ENCODE measurements around the gene ENTPD2.

GRCh38 chr9:137053944-137054931 lies at the start of gene ENTPD2:
- TF ChIP-seq ESRRA (CRISPR knock-in tag; IDR thresholded peaks at IDR 0.05; ENCODE audit: borderline replicate concordance) = no peak
- TF ChIP-seq, protein P1, sequence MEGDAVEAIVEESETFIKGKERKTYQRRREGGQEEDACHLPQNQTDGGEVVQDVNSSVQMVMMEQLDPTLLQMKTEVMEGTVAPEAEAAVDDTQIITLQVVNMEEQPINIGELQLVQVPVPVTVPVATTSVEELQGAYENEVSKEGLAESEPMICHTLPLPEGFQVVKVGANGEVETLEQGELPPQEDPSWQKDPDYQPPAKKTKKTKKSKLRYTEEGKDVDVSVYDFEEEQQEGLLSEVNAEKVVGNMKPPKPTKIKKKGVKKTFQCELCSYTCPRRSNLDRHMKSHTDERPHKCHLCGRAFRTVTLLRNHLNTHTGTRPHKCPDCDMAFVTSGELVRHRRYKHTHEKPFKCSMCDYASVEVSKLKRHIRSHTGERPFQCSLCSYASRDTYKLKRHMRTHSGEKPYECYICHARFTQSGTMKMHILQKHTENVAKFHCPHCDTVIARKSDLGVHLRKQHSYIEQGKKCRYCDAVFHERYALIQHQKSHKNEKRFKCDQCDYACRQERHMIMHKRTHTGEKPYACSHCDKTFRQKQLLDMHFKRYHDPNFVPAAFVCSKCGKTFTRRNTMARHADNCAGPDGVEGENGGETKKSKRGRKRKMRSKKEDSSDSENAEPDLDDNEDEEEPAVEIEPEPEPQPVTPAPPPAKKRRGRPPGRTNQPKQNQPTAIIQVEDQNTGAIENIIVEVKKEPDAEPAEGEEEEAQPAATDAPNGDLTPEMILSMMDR (IDR thresholded peaks at IDR 0.05) = no peak
- no peak for TF ChIP-seq ZNF416 (CRISPR knock-in tag; IDR thresholded peaks at IDR 0.05)
- no peak for TF ChIP-seq ZNF121 (CRISPR knock-in tag; IDR thresholded peaks at IDR 0.05)
- no peak for TF ChIP-seq MAX (CRISPR knock-in tag; IDR thresholded peaks at IDR 0.05)
- no peak for TF ChIP-seq AFF4 (CRISPR knock-in tag; IDR thresholded peaks at IDR 0.05; ENCODE audit: borderline replicate concordance)
- TF ChIP-seq, protein P2, sequence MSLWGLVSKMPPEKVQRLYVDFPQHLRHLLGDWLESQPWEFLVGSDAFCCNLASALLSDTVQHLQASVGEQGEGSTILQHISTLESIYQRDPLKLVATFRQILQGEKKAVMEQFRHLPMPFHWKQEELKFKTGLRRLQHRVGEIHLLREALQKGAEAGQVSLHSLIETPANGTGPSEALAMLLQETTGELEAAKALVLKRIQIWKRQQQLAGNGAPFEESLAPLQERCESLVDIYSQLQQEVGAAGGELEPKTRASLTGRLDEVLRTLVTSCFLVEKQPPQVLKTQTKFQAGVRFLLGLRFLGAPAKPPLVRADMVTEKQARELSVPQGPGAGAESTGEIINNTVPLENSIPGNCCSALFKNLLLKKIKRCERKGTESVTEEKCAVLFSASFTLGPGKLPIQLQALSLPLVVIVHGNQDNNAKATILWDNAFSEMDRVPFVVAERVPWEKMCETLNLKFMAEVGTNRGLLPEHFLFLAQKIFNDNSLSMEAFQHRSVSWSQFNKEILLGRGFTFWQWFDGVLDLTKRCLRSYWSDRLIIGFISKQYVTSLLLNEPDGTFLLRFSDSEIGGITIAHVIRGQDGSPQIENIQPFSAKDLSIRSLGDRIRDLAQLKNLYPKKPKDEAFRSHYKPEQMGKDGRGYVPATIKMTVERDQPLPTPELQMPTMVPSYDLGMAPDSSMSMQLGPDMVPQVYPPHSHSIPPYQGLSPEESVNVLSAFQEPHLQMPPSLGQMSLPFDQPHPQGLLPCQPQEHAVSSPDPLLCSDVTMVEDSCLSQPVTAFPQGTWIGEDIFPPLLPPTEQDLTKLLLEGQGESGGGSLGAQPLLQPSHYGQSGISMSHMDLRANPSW (CRISPR knock-in tag; conservative IDR thresholded peaks at IDR 0.05; ENCODE audit: low read depth) = no peak
- no peak for TF ChIP-seq NR2C2 (CRISPR knock-in tag; IDR thresholded peaks at IDR 0.05)
- TF ChIP-seq, protein P3, sequence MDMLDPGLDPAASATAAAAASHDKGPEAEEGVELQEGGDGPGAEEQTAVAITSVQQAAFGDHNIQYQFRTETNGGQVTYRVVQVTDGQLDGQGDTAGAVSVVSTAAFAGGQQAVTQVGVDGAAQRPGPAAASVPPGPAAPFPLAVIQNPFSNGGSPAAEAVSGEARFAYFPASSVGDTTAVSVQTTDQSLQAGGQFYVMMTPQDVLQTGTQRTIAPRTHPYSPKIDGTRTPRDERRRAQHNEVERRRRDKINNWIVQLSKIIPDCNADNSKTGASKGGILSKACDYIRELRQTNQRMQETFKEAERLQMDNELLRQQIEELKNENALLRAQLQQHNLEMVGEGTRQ (CRISPR knock-in tag; IDR thresholded peaks at IDR 0.05) = no peak
- TF ChIP-seq SMAD4 (CRISPR knock-in tag; IDR thresholded peaks at IDR 0.05) = no peak
- TF ChIP-seq CBFB (CRISPR knock-in tag; IDR thresholded peaks at IDR 0.05; ENCODE audit: low read depth) = no peak
- no peak for TF ChIP-seq E2F4 (CRISPR knock-in tag; IDR thresholded peaks at IDR 0.05; ENCODE audit: borderline replicate concordance, low read depth)
- no peak for TF ChIP-seq KAT7 (CRISPR knock-in tag; IDR thresholded peaks at IDR 0.05; ENCODE audit: borderline replicate concordance)
- TF ChIP-seq MYBL2 (CRISPR knock-in tag; IDR thresholded peaks at IDR 0.05) = no peak
